Measurements from ENCODE around the gene EP300.
"Not testable (repeated sequence)": the region's sequence is repeated elsewhere in the genome, so short reads cannot be mapped to it uniquely, and the experiment has no call there.

The EP300 gene

DNA sequence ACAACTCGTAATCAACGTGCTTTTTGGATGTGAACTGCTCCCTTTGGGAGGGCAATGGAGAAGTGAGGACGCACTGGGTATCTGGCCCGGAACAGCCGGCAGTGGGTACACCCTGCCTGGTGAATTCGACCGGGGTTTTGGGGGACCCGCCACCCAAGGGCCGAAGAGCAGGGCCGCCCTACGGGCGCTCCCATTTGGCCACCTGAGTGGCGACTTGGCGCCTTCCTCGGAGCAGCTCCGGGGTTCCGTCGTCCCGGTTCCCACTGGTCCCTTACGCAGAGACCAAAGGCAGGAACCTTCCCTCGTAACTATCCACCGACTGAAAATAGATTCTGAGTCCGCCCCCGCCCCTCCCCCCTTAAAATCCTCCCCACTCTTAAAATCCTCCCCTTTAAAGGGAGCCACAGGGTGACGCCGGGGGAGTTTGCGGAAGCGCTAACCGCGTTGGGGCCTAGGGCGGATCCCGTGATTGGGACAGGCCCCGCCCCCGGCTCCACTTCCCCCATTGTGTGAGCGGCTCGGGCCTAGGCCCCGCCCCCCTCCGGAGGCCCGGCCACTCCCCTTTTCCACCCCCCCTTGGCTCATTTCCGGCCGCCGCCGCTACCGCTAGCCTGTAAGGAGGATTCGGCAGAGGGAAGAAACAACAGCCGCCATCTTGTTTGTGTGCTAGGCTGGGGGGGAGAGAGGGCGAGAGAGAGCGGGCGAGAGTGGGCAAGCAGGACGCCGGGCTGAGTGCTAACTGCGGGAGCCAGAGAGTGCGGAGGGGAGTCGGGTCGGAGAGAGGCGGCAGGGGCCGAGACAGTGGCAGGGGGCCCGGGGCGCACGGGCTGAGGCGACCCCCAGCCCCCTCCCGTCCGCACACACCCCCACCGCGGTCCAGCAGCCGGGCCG is 1.0 kb upstream of the EP300 start:
- DNase-seq, result peak; percentile 99

DNA sequence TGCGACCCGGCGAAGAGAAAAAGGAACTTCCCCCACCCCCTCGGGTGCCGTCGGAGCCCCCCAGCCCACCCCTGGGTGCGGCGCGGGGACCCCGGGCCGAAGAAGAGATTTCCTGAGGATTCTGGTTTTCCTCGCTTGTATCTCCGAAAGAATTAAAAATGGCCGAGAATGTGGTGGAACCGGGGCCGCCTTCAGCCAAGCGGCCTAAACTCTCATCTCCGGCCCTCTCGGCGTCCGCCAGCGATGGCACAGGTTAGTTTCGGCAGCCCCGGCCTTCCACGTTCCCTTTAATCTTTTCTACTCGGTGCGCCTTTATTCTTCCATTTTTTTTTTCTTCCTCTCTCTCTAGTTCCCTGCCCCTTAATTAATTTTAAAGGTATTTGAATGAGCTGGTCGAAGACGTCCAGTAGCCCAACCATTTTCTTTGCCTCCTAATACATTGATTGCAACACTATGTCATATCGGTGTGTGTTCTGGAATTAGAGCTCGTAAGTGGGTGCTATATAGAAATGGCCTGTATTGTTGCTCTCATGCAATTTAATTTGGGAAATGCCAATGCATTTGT is 537 bp downstream of the EP300 start:
- DNase-seq, result no peak

DNA sequence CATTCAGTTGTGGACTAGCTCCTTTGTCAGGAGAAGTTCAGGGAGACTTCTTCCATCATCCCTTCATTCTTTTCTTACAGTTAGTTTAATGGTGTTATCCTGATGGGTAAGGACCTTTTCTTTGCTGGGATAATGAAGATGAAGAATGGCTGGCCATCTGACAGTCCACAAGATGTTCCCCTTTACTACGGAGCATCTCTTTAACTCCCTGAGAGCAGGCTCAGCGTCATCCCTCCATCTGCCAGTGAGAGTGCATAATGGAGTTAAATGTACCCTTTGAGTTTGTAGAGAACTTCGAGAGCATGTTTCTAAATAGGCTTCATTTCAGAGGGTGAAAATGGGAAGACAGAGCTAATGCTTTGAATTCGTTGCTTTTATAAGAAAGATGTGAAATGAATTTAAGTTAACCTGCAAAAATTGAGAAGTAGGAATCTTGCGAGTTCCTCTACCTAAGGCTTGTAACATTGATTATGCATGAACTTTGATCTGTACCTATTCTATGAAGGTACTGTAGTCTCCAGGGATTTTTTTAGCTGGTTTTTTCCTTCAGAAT is 1.7 kb downstream of the EP300 start:
- no peak for DNase-seq

DNA sequence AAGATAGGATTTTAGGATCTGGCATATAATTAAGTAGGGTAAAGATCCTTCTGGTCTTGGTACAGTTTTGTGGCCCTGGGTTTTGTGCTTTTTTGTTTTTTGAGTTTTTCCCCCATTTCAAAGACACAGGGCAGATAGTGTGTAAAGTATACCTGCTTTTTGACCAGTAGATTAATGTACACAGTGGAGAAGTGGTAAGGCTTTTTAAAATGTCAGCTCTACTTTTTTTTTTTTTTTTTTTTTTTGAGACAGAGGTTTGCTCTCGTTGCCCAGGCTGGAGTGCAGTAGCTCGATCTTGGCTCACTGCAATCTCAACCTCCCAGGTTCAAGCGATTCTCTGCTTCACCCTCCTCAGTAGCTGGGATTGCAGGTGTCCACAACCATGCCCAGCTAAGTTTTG is 4.0 kb downstream of the EP300 start:
- no peak for DNase-seq

DNA sequence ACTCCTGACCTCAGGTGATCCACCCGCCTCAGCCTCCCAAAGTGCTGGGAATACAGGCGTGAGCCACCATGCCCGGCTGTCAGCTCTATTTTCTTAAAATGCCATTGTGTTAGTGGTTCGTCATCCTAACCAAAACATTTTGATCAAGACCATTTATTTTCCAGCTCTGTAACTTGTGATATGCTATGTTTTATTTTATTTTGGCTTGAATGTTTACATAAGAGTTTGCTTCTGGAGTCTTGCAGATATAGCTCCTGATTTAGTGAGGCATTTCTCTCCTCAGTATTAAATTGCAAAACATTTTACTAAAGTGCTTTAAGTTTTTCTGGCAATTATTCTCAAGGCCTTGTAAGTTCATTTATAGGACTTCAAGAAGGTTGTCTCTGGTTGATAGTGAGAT is 4.4 kb downstream of the EP300 start:
- no peak for DNase-seq

DNA sequence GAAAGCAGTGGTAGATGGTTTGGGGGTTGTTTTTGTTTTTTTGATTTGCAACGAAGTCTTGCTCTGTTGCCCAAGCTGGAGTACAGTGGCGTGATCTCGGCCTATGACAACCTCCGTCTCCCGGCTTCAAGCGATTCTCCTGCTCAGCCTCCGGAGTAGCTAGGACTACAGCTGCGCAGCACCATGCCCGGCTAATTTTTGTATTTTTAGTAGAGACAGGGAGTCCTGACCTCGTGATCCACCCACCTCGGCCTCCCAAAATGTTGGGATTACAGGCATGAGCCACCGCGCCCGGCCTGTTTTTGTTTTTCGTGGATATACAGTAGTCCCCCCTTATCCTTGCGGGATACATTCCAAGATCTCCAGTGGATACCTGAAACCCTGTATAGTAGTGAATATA is 6.6 kb downstream of the EP300 start:
- no peak for DNase-seq

DNA sequence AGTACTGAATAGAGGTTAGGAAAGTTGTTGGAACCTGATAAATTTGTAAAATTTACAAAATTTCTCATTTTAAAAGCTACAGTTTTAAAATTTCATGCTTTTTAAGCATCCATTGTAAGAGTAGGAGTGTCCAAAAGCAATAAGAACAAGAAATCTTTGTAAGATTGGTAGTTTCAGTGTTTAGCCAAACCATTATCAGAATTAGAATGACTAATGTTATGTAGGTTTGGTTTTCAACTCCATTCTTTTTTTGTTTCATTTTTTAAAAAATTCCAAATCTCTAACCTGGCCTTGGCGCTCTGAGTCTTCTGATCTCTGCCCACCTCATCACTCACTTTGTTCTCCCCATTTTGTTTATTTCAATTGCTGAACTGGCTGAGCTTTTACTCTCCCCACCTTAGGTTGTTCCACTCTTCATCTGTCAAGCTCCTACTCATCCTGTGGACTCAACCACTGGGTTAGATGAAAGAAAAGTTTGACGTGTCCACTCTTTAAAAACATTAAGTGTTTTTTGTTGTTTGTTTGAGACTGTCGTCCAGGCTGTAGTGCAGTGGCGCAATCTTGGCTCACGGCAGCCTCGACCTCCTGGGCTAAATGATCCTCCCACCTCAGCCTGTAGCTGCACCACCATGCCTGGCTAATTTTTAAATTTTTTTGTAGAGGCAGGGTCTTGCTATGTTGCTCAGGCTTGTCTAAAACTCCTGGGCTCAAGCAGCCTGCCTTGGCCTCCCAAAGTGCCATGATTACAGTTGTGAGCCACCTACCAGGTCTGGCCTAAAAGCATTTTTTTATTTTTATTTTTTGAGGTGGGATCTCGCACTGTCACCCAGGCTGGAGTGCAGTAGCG is 14.0 kb downstream of the EP300 start:
- no peak for DNase-seq

DNA sequence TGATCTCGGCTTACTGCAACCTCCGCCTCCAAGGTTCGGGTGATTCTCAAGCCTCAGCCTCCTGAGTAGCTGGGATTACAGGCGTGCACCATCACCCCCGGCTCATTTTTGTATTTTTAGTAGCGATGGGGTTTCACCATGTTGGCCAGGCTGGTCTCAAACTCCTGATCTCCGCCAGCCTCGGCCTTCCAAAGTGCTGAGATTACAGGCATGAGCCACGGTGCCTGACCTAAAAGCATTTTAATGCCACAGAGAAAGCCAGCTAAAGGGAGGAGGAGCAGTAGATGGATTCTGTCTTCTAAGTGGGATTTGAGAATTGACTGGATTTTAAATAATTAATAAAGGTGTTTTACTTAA is 14.6 kb downstream of the EP300 start:
- DNase-seq, result not testable (repeated sequence)

DNA sequence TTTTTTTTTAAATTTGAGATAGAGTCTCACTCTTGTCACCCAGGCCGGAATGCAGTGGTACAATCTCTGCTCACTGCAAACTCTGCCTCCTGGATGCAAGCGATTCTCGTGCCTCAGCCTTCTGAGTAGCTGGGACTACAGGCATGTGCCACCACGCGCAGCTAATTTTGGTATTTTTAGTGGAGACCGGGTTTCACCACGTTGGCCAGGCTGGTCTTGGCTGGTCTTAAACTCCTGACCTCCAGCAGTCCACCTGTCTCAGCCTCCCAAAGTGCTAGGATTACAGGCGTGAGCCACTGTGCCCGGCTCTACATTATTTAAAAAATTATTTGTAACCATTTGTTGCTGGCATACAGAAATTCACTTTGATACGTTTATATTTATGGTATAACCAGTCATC is 18.6 kb downstream of the EP300 start:
- DNase-seq, result no peak

DNA sequence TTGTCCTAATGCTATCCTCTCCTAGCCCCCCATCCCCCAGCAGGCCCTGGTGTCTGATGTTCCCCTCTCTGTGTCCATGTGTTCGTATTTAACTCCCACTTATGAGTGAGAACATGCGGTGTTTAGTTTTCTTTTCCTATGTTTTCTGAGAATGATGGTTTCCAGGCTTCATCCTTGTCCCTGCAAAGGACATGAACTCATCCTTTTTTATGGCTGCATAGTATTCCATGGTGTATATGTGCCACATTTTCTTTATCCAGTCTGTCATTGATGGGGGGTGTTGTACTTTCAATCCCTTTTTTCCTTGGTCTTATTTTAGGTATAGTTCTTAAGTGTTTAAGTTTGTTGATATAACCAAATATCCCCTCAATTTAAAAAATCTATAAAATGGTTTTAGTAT is 23.9 kb downstream of the EP300 start:
- DNase-seq, result no peak

DNA sequence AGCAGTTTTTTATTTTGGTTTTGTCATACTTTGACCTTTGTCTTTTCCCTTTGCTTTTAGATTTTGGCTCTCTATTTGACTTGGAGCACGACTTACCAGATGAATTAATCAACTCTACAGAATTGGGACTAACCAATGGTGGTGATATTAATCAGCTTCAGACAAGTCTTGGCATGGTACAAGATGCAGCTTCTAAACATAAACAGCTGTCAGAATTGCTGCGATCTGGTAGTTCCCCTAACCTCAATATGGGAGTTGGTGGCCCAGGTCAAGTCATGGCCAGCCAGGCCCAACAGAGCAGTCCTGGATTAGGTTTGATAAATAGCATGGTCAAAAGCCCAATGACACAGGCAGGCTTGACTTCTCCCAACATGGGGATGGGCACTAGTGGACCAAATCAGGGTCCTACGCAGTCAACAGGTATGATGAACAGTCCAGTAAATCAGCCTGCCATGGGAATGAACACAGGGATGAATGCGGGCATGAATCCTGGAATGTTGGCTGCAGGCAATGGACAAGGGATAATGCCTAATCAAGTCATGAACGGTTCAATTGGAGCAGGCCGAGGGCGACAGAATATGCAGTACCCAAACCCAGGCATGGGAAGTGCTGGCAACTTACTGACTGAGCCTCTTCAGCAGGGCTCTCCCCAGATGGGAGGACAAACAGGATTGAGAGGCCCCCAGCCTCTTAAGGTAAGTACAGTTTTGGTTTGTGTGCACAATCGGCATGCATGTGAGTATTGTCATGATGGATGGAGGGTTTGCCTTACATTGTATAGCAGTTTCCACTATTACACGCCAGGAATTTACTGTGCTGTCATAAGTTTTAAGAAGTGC is 25.0 kb downstream of the EP300 start:
- DNase-seq, result no peak

DNA sequence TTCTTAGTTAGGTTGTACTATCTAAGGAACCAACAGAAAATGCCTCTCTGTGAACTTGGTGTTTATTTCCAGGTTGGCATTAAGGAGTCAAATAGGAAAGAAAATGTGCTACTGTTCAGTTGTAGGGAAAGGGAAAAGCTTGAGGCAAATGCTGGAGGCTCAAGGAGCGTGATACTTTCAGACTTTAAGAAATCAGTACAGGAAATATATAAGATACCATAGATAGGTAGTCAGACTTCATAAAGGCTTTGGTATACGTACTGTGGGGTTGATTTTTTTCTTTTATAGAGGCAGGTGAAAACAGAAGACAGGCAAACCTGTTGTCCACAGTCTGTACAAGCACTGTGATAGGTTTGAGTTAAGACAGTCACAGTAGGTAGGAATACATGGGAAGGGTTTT is 30.8 kb downstream of the EP300 start:
- no peak for DNase-seq

DNA sequence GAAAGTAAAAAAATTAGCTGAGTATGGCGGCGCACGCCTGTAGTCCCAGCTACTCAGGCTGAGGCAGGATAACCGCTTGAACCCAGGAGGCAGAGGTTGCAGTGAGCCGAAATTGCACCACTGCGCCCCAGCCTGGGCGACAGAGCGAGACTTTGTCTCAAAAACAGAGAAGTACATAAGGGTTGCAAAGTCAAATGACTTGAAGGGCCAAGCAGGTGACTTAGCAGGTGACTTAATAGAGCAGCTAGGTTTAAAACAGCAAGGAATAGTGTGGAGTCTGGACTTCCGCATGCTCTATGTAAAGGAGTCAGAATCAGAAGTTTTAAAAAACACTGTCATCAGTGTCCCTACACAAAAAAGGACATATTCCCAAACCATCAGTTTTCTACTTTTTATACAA is 31.7 kb downstream of the EP300 start:
- DNase-seq, result no peak

DNA sequence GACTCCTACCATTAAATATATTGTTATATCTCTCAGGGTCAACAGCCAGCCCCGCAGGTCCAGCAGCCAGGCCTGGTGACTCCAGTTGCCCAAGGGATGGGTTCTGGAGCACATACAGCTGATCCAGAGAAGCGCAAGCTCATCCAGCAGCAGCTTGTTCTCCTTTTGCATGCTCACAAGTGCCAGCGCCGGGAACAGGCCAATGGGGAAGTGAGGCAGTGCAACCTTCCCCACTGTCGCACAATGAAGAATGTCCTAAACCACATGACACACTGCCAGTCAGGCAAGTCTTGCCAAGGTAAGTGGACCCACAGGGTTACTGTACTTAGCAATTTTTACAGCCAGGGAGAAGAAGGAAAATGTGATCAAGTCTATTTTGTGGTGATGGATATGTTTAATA is 35.1 kb downstream of the EP300 start:
- no peak for DNase-seq

DNA sequence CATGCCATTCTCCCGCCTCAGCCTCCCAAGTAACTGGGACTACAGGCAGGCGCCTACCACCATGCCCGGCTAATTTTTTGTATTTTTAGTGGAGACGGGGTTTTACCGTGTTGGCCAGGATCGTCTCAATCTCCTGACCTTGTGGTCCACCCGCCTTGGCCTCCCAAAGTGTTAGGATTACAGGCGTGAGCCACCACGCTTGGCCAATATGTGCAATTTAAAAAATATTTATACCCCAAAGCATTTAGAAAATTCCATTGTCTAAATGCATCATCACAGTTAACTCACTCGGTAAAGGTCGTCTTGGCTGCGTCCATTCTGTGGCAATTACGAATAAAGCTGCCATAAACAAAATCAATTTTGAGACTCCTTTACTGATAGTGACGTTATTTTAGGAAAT is 36.2 kb downstream of the EP300 start:
- DNase-seq, result no peak

DNA sequence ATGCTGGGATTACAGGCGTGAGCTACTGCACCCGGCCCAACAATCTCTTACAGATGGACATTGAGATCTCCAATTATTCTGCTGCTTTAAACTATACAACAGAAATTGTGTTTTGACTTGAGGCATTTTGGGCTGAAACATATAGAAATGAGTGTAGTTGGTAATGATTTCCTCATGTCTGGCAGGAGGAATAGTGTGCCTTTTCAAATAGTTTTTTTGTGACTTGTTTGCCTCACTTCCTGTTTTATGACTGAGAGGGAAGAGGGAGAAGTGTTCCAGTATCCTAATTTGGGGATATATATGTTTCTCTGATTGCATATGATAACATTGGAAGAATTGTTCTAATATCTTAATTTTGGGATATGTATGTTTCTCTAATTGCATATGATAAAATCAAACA is 40.2 kb downstream of the EP300 start:
- DNase-seq, result no peak

DNA sequence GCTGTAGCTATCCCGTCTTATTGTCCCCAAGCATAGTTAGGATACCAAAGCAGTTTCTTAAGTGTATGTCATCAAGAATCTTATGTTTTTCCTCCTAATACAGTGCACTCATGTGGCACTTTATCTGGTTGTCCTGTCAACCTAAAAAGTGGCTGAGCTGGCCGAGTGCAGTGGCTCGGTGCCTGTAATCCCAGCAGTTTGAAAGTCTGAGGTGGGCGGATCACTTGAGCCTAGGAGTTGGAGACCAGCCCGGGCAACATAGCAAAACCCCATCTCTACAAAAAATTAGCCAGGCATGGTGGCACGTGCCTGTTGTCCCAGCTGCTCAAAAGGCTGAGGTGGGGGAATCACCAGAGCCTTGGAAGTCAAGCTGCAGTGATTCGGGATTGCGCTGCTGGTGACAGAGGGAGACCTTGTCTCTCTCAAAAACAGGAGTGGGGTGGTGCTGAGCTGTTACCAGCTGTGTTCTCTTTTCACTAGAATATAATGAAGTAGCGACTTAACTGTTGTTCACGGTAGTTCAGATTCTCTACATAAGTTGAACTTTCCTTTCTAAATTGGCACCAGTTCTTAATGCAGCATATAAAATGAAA is 48.1 kb downstream of the EP300 start:
- DNase-seq, result no peak

DNA sequence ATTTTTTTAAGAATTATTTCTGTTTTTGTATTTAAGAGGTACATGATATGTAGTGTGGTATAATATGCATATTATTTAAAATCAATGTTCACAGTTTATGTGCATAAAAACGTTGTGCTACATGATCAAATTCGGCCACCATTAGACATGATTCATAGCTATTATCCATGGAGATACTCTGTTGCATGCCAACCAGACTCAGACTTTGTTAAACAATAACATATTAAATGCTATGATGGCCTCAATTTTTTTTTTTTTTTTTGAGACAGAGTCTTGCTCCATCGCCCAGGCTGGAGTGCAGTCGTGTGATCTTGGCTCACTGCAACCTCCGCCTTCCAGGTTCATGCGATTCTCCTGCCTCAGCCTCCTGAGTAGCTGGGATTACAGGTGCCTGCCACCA is 53.5 kb downstream of the EP300 start:
- not testable (repeated sequence) for DNase-seq

DNA sequence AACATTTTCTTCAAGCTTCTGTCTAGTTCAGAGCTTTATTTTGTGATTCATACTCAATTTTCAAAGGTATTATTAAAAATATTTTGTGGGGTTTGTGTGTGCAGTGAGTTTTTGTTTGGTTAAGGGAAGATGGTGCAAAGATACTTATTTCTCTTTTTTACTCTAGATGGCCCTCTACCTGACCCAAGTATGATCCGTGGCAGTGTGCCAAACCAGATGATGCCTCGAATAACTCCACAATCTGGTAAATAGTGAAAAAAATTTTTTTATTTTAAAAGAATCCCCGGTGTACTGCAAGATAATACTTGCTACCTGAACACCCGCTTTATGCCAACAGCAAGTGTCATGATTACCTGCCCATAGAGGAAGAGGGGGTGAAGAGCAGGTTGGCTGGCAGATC is 54.2 kb downstream of the EP300 start:
- no peak for DNase-seq

DNA sequence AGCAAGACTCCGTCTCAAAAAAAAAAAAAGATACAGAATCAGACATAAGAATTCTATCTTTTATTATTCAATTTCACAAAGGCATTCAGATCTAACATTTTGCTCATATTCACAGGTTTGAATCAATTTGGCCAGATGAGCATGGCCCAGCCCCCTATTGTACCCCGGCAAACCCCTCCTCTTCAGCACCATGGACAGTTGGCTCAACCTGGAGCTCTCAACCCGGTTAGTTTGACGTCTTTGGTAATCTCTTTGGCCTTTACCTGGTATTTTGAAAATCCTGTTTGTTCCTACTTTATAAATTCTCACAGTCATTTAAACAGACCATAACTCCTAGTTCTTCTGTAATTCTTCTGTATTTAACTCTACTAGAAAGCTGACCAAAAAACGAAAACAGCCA is 55.3 kb downstream of the EP300 start:
- no peak for DNase-seq

DNA sequence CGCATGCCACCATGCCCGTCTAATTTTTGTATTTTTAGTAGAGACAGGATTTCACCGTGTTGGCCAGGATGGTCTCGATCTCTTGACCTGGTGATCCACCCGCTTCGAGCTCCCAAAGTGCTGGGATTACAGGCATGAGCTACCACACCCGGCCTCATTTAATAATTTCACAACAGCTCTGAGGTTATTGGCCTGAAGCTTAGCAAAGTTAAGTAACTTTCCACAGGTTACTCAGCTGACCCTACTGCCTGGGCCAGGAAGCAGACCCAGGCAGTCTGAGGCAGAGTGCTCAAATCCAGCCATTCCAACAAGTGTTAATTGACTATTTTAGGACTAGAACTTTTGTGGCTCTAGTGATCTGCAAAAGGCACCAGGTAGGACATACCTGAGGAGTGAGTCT is 60.5 kb downstream of the EP300 start:
- DNase-seq, result no peak

DNA sequence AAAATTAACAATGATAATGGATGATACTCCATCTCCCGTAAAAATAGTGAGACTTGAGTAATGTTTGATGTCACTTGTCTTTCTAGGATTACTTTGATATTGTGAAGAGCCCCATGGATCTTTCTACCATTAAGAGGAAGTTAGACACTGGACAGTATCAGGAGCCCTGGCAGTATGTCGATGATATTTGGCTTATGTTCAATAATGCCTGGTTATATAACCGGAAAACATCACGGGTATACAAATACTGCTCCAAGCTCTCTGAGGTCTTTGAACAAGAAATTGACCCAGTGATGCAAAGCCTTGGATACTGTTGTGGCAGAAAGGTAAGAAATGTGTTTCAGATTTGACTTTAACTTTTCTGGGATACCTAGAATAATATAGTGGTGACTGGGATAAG is 64.7 kb downstream of the EP300 start:
- DNase-seq, result no peak
